Liver (tissue), 3 donors: Measurements from ENCODE around the gene ADGRF1.

ENCODE experiments used
- CTCF ChIP-seq: fragments of 150-350 bp; IDR thresholded peaks from 2 replicates; pipeline ENCODE4 v1.5.1; 2017; ENCODE audit warnings: improper control_type of control experiment, low read depth, low read length; ENCODE audit not compliant: missing input control
- EGR1 ChIP-seq, 2 donors: IDR thresholded peaks; 2 replicates each; pipeline ENCODE4 v1.6.1; 2016 to 2018; ENCODE audit warnings: antibody characterized with exemption in 2 of 2, low read depth in 2 of 2
- GABPA ChIP-seq, 2 donors: IDR thresholded peaks in 1 of 2; conservative IDR thresholded peaks in 1 of 2; 2 replicates each; pipeline ENCODE4 v1.6.1; 2016; ENCODE audit warnings: antibody characterized with exemption in 2 of 2, mild to moderate bottlenecking in 1 of 2, moderate library complexity in 1 of 2
- RXRA ChIP-seq, 2 donors: IDR thresholded peaks; 2 replicates each; pipeline ENCODE4 v1.6.1; 2017 to 2018; ENCODE audit warnings: antibody characterized with exemption in 2 of 2, mild to moderate bottlenecking in 1 of 2
- SP1 ChIP-seq: IDR thresholded peaks from 2 replicates; pipeline ENCODE4 v1.6.1; 2018; ENCODE audit warnings: antibody characterized with exemption, mild to moderate bottlenecking
- donor health status: healthy.
- donor health status: healthy.

GRCh38 chr6:47078991-47079390 is 36.9 kb upstream of the ADGRF1 start:
- no peak for TF ChIP-seq EGR1 (IDR thresholded peaks at IDR 0.05; ENCODE audit: low read depth in 2 of 2)
- TF ChIP-seq CTCF, result no peak
- no peak for TF ChIP-seq GABPA (IDR thresholded peaks at IDR 0.05 in 1 of 2, conservative IDR thresholded peaks at IDR 0.05 in 1 of 2)
- TF ChIP-seq RXRA (IDR thresholded peaks at IDR 0.05), result no peak
- TF ChIP-seq SP1, result no peak
